Left renal pelvis (tissue), 4 donors: ENCODE results near the gene KLHDC8A. TPM values are rescaled to one million over a fixed set of nuclear protein-coding genes. Genes with fewer than 3 reads are reported as not detected.
"Not testable (repeated sequence)": the region's sequence is repeated elsewhere in the genome, so short reads cannot be mapped to it uniquely, and the experiment has no call there.

ENCODE experiments used
- DNase-seq, 4 donors: peaks; one replicate each; pipeline ENCODE4 v3.0.0-alpha.2; 2013; ENCODE audit warnings: low read depth in 4 of 4, low spot score in 3 of 4
- polyA plus RNA-seq, 4 donors: library from polyadenylated mRNA; unstranded; fragments of 120-200 nt; gene quantifications; one replicate each; pipeline ENCODE4 v1.2.1, GENCODE V29; 2013; ENCODE audit not compliant: insufficient read length in 4 of 4

KLHDC8A gene
- polyA plus RNA-seq, 4 donors, result 1.6 to 8.5 (median 2.1) TPM

DNA sequence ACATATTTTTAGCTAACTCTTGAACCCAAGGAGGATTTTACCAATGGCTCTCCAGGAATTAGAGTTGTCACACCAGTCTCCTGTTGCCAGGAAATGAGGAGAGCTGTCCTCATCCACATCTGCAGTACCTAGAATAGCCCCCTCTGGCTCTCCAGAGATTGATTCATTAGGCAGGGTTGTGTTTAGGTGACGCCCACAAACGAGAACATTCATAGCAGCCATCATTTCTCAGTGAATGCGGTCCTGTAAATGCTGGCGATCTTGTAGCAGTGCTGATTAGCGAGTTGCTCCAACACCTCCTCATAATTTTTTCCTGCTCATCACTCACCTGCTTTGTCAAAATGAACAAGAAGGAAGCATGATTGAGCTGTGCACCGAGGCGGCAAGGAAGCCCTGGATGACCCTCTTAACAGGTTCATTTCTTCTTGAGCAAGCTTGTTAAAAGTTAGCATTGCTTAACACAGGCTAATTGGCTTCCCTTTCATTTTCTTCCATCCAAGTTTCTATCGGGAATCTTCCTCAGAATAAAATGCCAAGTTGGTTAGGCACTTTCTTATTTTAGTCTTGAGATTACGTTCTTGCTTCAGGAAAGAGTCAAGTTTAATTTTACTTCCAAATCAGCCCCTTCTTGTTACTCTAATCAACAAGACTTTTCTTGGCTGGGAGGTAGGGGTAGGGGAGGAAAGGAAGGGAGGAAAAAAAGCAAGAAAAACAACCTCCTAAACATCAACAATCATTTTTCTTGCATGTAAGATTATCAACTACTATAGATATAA lies 16.5 kb upstream of the KLHDC8A start:
- no peak for DNase-seq

DNA sequence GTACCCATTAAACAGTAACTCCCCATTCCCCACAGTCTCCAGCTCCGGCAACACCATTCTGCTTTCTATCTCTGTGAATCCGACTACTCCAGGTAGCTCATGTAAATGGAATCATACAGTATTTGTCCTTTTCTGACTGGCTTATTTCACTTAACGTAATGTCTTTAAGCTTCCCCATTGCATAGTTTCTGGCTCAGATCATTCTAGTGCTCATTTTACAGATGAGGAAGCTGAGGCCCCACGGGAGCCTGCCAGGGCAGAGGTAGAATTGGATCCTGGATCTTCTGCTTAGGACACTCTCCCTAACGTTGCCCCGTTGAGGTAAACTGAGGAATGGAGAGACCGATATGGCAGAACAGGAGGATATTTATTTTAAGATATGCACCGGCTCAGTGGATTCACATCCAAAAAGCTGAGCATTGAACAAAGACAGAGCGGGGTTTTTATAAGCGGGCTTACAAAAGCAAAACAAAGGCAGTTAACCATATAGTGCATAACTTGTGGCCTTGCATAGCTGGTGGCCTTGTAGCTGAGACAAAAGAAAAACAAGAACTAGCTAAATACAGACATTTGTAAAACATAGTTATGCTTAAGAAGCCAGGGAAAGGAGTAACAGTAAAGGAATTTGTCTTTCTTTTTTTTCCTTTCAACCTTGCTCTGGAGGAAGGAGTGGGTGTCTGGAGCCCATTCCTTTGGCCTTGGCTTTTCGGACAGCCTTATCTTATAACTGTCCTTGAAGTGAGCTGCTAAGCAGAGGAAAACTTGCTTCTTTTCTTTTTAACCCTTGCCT lies 15.3 kb upstream of the KLHDC8A start:
- no peak for DNase-seq

DNA sequence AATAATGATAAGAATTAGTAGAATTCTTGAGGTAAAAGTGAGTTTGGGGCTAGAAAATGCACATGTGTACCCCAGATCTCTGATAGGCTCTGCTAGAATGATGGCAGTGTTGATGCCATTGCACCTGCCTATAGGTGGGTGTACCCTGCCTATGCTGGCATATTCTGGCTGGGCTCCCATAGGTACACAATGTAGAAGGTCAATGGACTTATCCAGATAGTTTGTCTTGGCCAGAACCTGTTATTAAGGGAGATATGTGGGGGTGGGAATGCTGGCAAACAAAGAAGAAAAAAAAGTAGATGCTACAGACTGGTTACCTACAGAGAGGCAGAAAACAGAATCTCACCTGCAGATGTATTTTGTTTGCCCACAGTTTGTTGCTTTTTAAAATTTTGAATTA lies 14.1 kb upstream of the KLHDC8A start:
- DNase-seq, result no peak

DNA sequence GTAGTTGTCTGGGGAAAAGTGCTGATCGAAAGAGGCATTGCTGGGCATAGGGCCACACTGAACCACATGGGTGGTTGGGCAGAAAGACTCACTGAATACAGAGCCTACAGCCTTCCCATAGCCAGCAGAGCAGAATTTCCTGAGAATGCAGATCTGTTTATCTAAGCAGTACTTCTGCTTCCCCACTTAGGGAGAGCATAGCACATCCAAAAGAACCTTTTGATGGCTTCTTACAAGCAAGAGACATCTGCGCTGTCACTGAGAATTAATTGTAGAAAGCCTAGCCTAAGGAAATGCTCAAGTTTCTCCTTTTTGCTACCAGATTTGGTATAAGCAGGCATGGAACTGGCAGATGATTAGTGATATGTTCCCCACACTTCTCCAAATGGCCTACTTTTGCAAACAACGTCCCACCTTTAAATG lies 13.0 kb upstream of the KLHDC8A start:
- DNase-seq, result no peak

DNA sequence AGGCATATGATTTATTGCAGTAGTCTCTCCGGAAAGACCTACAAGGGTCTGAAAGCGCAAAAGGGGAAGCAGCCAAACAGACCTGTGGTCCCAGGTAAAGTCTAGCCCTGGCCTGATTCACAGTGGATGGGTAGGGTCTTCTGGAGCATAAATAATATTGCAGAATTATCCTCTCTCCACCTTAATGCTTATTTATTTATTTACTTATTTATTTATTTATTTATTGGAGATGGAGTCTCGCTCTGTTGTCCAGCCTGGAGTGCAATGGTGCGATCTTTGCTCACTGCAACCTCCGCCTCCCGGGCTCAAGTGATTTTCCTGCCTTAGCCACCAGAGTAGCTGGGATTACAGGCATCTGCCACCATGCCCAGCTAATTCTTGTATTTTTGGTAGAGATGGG lies 11.8 kb upstream of the KLHDC8A start:
- DNase-seq, result no peak

DNA sequence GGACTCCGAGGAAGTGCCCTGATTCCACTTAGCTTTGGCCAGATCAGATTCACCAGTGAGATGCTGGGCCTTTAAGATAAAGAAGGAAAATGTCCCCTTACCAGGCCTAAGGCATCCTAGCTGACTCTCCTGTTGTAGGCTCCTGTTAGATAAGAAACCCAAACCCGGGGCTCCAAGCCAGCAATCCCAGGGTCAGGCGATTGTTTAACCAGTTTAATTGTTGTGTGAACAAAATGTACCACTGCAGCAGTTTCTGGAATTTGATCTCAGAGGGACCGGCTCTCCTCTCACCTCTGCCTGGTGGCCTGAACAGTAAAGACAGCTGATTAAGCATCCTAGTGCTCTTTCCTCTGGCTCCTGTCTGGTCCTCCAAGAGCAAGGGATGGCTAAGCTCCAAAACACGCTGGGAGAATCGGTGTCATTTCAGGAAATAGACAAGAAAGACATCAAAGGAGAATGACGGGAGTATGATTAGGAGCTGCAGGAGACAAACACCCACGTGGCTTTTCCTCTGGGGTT lies 9.3 kb upstream of the KLHDC8A start:
- DNase-seq, result no peak

DNA sequence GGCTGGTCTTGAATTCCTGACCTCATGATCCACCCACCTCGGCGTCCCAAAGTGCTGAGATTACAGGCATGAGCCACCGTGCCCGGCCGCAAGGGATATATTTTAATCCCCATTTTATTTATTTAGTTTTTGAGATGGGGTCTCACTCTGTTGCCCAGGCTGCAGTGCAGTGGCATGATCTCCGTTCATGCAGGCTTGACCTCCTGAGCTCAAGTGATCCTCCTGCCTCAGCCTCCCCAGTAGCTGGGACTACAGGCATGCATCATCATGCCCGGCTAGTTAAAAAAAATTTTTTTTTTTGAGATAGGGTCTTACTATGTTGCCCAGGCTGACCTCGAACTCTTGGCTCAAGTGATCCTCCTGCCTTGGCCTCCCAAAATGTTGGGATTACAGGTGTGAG lies 8.4 kb upstream of the KLHDC8A start:
- DNase-seq, result not testable (repeated sequence)

DNA sequence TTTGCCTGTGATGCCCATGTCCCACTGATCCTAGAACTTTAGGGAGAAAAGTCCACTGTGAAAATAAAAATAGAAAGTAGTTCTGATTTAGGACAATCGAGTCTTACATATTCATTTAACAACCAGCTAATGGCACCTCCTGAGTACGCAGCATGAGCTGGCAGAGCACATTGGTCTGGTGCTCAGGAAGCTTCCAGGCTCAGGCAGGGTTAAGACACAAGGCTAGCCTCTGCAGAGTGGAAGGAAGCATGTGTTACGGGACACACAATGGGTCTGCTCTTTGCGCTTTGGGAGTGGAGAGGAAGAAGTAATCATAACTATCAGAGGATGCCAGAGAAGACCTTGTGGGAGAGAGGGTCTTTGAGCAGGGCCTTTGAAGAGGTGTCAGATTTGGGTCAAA lies 4.2 kb upstream of the KLHDC8A start:
- DNase-seq, result no peak

DNA sequence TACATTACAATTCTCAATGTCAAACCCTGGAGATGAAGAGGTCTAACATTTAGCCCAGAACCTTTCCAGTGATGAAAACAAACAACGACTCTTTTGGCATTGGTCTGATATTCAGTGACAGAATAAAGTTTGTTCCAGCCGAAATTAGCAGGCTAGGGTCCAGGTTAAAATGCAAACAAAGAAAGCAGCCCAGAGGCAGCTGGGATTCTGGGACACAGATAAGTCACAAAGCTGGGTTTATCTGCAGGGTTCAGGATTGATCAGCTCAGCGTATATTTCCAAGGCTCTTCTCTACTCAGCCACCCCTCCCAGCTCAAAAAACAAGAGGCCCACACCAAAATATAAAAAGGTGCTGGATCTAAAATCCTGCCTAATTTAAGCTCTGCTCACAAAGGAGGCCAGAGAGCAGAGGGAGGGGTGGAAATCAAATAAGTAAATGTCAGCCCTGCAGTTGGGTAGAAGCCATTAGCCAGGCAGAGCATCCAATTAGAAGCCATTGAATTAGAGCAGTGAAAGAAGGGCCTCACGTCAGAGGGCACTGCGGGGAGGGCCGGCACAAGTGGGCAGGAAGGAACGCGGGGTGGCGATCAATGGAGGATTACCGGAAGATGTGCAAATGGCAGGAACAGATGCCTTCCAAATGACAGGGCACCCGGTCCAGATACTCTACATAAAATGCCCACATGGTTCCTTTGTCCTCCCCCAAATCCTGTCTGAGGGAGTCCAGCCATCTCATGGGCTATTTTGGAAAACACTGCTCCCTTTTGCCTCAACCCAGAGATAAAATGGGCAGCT lies 3.2 kb upstream of the KLHDC8A start:
- DNase-seq, result no peak

DNA sequence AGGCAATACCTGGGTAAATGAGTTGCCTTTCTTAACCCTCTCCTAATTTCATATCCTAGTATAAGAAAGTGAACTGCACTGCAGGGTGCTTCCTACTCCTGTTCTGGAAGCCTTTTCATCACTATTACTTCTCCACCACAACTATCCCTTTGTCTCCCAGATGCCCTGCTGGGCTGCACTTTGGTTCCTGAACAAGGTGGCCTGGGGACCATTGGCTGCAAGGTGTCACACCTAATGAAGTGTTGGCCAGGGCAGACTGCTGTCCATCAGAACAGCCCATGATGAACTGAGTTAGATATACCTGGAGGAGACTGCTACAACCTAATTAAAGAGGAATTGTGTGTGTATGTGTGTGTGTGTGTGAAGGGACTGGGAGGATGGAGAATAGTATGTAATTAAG lies 1.9 kb upstream of the KLHDC8A start:
- DNase-seq, result no peak

DNA sequence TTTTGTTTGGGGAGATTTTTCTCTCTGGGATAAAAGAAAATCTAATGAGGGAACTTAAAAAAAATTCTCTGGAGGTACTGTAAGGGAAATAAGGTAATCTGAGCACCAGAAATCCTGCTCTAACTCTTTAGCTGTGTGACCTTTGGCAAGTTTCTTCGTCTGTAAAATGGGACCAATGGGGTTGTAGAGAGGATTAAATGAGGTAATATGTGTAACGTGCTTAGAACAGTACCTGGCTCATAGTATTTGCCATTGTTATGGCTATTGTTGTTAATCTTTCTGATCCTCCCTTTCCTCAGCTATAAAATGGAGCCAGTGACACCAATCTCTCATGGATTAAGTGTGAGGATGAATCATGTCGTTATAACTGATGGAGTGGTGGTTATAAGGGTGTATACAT lies 845 bp upstream of the KLHDC8A start:
- DNase-seq, result no peak

DNA sequence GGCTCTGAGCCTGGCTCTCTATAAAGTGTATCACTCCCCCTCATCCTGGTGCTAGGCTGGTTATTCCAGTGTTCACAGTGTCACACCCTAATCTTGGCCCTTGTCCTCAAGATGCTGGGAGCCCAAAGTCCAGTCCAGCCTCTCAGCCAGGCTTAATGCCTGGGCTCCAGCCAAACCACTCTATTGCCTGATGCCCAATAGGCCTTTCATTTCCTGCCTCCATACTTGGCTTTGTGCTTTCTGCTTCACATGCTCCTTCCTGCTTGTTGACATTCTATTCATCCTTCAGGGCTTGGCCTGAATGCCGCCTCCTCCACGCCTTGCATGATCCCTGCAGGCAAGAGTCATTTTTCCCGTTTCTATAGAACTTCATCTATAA lies 1.7 kb downstream of the KLHDC8A start:
- no peak for DNase-seq

DNA sequence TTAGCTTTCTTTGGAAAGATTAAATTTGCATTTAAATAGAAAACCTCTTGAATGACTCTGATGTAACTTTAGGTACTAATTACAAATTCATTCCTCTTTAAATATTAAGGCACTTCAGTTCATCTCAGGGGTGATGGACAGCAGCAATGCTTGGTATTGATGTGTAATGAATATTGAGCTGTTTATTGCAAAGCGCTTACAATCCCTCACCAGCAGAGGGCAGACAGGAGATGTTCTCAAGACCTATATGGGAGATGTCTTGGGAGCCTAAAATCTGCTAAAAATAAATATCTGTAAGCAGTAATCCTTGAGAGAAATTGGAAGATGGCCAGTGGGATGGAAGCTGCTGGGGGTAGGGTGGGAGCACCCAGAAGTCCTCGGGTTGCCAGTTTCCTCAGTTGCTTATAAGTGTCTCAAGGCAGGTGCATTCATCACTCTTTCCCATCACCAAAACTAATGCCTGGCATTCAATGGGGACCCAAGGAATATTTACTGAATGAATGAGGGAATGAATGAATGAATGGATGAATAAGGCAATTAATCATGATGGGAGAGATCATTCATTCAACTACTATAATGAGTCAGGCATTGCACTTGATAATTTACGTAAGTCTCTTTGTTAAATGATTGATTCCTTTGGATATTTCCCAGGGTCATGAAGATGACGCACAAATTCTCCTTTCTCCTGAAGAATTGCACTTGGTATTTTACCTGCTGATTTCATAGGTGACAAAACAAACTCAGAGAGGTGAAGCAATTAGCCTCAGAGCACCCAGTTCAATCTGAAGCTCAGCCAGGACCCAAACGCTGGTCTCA lies 2.3 kb downstream of the KLHDC8A start:
- no peak for DNase-seq

DNA sequence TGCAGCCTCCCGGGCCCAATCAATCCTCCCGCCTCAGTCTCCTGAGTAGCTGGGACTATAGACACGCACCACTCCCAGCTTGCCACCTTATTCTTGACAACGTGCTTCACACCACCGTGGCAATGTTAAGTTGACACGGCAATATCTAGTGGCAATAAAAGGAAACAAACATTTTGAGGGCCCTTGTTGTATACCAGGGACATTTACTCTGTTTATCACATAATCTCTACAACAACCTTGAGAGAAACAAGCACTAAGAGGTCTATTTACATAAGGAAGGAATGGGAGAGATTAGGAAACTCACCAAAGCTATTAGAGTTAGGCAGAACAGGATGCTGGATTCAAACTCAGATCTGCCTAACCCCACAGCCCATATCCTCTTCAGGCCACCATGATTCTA lies 3.1 kb downstream of the KLHDC8A start:
- DNase-seq, result no peak

DNA sequence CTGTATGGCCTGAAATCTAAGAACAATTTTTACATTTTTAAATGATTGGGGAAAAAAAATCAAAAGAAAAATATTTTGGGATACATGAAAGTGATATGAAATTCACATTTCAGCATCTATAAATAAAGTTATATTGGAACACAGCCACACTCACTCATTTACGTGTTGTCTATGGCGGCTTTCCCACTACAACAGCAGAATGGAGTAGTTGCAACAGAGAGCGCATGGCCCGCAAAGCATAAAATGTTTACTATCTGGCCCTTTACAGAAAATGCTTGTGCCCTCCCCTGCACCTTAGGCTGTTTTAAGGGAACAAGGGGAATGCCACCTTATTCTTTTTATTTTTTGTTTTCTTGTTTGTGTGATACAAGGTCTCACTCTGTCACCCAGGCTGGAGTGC lies 3.5 kb downstream of the KLHDC8A start:
- DNase-seq, result no peak

DNA sequence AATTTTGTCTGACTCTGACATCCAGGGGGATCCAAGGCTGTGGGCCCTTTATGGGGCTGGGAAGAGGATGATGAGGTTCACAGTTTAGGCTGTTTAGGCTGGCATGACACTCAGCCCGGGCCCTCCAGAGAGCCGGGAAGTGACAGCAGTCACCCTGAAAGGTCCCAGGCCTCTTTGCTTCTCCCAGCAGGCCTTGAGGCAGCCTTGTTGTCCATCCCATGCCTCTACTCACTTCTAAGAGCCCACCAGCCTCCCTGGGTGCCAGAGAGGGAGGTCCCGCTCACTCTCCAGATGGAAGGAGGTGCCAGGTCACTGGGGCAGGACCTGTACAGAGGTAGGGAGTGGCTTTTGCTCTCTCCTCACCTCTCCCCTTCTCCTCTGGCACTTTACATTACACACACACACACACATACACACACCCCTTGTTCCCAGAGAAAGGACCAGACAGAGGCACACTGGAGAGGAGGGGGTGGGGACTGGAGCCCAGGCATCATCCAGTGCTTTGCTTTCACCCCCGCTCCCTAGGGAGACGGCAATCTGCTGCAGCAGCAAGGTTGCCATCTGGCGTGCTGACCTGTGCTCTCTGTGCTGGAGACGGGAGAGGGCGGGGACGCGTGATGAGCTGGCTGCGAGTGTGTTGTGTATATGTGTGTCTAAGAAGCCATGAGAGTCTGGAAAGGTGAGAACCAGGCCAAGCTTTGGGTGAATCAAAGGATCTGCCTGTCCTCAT lies 4.6 kb downstream of the KLHDC8A start:
- no peak for DNase-seq

DNA sequence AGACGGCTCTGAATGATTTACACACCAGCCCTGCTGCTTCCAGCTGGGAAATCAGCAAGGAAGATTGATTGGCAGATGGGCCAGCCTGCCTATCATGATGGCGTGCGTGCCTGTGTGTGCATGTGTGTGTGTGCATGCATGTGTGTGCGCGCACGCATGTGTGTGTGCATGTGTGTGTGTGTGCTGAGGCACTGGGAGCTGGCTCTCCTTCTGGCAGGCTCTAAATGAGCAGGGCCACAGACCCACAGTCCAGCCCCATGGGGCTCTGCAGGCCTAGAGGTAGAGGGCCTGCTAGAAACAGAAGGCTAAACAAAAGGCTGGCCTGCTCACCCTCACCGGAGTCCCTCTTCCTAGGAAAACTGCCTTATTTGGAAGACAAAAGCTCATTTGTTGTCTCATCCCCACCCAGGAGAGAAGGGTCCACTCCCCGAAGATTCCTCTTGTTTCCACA lies 6.0 kb downstream of the KLHDC8A start:
- no peak for DNase-seq

DNA sequence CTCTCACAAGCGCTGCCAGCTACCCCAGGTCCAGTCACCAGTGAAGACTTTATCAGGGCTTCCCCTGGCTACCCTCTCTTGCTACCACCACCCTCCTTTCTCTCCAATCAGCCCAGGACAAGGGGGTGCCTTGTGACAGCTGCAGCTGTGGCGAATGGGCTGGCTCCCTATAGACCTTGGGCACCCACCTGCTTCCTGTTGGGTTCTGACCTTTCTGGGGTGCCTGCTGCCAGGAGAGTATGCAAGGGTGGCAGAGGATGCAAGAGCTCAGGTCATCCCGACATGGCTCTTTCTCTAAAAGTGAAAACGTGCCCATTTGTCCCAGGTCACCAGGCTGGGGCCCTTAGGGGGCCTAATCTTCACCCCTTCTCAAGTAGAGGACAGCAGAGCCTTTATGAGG lies 6.6 kb downstream of the KLHDC8A start:
- no peak for DNase-seq
